ENCODE measurements around the gene SEZ6.

The SEZ6 gene

DNA sequence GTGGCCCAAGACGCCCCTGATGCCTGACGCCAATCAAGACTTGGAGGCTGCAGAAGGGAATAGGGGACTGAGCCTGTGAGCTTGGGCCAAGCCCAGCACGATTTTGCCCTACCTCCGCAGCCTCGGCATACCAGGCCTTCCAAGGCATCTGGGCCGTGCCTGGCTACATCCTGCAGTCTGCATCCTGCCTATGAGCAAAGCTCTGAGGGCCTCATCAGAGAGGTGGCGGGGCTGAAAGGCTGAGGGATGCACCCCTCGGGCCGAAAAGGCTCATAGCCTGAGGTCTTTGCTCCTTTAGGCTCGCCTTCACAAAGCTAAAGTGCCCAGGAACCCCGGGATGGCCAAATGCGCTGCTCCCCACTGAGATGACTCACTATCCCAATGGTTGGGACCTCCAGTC, 2.5 kb downstream of the SEZ6 start:
- in situ Hi-C loops (cut with MboI; ENCODE audit: low sequenced_read_pairs): no loop called here

DNA sequence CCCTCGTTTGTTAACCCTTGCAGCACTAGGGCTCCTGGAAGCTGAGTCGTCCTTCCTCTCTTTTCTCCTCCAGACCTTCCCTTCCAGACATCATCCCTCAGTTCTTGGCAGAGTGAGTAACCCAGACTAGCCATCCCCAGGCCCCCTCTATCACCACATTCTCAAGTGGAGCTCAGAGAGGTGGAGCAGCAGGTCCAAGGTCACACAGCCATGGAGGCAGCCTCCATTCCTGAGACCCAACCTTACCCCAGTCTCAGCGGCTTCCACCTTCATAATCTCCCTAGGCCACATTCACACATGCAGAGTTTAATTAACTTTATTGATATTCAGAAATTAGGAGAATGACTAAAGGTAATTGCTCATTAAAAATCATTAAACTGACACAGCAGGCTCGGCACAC, 3.0 kb downstream of the SEZ6 start:
- in situ Hi-C loops (cut with MboI; ENCODE audit: low sequenced_read_pairs): no loop called here

DNA sequence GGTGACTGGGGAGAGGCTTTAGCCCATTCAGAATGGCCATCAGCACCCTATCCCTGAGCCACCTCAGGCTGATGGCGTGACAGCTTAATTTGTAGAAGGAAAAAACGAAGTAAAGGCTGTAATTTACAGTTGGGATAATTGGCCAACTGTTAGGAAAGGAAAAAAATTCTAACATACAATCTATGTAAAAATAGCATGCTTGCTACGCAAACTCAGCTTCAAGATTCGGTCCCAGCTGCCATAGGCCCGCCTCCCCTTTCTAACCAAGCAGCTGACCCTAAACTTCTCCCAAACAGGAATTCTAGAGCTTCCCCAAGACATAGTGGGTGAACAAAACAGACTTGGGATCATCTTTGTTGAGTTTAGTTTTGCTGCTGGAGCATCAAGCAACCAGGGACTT, 4.9 kb downstream of the SEZ6 start:
- in situ Hi-C loops (cut with MboI; ENCODE audit: low sequenced_read_pairs): no loop called here

DNA sequence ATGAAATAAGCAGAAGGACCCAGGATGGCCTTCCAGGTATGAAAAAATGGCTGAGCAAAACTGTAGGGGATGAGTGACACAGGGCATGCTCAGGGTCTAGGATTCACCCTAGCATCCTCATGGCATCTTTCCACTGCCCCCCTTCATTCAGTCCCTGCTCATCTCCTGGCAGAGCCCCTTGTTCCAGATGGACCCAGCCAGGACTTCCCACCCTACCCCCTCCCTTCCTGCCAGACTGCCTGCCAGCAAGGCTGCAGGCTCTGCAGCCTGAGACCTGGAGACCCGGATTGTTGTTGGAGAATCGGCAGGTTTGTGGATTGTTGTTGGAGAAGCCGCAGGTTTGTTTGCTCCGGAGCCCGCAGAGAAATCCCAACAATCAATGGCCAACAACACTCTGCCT, 6.6 kb downstream of the SEZ6 start:
- in situ Hi-C loops (cut with MboI; ENCODE audit: low sequenced_read_pairs): no loop called here

DNA sequence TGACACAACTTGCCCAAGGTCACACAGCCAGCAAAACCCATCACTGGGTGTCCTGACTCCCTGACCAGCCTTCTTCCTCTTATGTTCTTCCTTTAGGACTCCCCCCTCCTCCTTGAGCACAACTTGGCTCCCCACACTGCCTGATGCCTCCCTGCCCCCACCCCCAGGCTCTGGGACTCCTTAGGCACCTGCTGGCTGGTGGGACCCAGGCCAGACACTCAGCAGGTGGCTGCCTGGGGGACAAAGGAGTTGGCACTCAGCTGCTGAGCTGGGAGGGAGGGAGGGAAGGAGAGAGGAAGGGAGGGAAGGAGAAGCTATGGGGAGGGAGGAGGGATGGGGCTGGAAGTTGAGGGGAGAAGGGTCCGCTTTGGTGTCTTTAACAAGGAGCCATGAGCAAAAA, 8.0 kb downstream of the SEZ6 start:
- in situ Hi-C loops (cut with MboI; ENCODE audit: low sequenced_read_pairs): no loop called here

DNA sequence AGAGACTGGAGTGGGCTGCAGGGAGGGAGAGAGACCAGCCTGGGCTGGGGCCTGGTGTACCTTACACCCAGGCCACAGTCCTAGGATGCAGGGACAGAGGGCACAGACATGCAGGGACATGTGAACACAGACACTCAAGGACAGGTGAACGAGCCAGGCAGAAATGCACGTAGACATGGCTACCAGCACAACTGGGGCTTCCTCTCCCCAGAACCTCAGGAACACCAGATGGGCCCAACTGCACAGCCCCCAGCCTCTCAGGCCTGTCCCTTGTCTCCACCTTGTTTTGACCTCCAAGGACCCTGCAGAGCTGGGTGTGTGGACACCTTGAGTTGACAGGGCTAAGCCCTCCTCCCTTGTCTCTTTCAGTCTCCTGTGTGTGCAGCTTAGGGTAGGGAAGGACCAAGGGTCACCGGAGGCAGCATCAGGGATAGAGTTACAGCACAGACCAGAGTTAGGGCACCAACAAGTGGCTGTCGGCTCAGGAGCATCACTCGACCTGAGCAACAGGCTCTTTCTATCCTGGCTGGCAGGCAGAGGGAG, 9.2 kb downstream of the SEZ6 start:
- in situ Hi-C loops (cut with MboI; ENCODE audit: low sequenced_read_pairs): no loop called here

DNA sequence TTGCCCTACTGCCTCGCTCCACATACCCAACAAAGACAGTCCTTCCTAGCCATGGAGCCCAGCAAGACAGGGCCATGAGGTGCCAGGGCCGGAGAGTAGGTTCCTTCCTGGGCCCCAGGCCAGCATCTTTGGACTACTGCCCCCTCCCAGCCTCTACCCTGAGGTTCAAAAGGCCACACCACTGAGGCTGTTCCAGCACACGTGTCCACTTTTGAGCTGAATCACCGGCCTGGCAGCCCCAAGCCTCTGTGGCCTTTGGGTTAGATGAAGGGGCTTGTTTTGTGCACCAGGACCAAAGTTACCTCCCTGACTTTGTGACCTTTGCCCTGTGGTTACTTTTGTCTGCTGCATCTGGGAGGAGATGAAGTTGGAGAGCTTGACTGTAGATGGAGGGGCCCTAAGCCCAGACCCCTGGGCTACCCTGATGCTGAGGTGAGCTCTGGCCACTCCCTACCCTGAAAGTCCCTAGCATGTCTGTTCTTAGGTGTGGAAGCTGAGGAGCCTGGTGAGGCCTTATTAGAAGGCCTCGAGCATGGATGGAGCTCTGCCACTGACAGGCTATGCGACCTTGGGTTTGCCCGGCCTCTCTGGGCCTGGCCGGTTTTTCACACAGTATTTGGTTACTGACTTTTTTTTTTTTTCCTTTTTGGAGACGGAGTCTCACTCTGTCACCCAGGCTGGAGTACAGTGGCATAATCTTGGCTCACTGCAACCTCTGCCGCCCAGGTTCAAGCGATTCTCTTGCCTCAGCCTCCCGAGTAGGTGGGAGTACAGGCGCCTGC, 12.0 kb downstream of the SEZ6 start:
- in situ Hi-C loops (cut with MboI; ENCODE audit: low sequenced_read_pairs): no loop called here

DNA sequence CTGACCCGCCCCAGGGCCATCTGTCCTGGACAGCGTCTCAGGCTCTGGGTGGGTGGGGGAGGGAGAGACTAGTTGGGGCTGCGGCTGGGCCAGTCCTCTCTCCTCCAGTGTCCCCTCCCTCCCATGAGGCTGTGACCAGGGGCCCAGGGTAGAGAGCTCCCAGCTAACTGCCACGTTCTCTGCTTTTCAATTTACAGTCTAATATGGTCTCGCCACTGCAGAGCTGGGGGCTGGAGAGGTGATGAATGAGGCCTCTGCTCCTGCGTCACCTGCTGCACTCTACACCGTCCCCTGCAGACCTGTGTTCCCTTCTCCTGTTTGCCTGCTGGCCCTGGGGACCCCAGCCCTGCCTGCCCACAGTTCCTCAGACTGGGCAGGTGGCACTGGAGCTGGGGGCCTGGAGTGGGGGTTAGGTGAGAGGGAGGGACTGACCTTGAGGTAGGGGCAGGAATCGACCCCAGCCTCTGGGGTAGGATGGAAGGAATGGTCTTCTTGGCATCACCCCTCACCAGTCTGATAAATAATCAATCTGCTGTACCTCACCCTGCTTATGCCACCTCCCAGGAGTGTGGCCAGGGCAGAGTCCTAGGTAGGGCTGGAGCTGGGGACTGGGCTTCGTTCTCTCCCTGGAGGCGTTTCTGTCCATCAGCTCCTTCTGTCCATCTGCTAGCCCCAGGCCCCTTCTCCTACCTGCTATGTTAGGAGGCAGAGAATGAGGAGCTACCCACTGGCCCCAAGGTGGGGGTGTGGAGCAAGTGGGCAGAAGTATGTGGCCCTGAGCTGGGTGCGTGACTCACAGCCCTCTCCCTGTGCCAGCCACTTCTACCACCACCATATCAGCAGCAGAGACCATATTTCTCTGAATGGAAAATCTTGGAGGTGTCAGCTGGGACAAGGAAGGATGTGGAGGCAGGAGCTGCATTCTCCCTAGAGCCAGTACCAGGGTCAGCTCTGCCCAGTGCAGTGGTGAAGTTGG, 12.9 kb downstream of the SEZ6 start:
- in situ Hi-C loops (cut with MboI; ENCODE audit: low sequenced_read_pairs): no loop called here

DNA sequence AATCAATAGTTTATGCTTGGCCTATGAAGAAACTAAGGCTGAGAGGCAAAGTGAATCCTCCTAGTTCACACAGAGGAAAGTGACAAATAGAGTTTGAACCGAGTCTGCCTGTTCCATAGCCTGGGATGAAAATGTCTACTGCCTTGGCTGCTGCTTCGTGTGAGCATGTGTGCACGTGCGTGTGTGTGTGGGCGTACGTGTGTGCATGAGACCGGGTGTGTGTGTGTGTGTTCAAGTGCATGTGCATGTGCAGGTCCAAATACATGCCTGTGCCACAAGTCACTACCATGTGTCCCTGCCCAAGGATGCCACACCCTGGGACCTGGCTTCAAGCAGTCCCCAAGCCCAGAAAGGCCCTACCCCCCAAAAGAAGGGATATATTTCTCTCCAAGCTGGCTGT, 13.6 kb downstream of the SEZ6 start:
- in situ Hi-C loops (cut with MboI; ENCODE audit: low sequenced_read_pairs): no loop called here

DNA sequence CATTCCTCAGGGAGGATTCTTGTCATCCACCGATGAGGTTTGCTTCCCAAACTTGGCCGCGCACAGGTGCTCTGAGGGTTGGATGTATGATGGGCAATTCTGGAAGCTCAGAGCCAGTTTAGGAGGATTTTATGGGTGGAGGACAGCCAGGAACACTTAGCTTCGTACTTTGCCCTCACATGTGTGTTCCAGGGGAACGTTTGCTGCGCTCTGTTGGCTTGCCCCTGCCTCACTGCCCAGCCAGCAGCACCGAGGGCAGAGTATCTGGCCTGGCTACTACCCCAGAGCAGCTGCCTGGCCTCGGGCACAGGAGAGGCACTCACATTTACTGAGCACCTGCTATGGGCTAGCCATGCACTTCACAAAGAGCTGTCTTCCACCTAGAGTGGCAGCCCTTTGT, 14.1 kb downstream of the SEZ6 start:
- in situ Hi-C loops (cut with MboI; ENCODE audit: low sequenced_read_pairs): no loop called here

DNA sequence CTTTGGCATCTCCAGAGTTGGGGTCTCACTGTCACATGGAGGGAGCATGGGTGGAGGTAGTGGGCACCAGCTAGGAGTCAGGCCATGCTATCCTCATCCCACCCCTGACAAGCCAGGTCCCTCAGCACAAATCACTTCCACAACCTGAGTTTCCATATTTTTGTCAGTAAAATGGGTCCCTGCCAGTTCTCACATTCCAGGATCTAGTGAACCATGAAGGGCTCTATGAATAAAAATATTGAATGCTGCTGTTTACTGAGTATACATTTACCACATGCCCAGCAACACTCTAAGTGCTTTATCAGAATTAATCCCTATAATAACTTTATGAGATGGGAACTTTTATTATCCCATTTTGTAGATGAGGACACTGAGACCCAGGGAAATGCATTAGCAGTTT, 16.8 kb downstream of the SEZ6 start:
- in situ Hi-C loops (cut with MboI; ENCODE audit: low sequenced_read_pairs): no loop called here

DNA sequence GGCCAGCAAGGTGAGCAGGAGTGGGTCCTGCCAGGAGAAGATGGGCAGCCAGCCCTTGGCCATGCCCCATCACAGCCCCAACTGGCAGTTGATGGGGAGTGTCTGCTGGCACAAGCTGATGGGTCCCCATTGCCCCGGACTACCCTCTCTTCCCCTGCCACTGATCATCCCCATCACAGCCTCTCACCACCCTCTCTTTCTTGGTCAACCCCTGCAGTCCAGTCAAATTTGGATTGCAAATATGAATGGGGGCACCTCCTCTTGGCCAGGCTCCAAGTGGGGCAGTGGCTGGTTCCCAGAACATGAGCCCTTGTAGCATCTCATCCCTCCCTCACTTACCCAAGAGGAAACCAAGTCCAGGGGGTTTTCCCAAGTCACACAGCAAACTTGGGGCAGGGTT, 17.4 kb downstream of the SEZ6 start:
- in situ Hi-C loops (cut with MboI; ENCODE audit: low sequenced_read_pairs): no loop called here

DNA sequence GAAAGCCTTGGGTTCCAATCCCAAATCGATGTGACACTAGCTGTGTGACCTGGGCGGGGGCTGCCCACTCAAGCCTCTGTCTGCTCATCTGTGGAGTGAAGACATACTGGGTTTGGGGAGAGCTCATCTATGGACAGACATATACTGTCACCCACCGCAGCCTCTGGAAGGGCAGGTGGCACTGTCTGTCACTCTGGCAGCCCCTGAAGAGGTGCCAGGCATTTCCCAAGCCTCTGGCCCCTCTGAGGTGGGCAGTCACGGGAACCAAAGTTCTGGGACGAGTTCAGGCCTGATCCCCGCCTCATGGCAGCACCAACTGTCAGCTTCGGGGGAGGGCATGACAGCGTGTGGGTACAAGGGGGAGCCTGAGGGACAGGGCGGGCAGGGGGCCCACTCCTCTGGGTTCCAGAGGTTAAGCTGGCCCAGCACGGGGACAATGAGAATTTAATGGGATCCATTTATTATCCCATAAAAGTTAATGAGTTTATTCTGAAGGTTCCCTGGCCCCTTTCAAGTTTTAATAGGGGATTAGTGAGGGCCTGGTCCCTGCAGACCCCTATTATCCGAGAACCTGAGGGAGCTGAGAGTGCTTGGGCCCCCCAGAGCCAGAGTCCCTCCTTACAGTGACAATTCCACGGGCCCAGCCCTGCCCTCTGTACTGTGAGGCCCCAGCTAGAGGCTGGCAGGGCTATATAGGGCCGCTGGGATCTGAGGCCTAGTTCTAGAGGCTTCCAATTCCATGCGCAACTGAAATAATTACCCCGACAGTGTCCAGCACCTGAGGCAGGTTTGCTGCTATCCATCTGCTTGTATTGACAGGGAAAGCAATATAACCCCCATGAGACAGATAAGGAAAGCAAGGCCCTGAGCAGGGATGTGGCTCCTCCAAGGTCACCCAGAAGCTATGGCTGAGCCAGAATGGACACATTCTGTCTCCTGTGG, 18.8 kb downstream of the SEZ6 start:
- in situ Hi-C loops (cut with MboI; ENCODE audit: low sequenced_read_pairs): no loop called here

DNA sequence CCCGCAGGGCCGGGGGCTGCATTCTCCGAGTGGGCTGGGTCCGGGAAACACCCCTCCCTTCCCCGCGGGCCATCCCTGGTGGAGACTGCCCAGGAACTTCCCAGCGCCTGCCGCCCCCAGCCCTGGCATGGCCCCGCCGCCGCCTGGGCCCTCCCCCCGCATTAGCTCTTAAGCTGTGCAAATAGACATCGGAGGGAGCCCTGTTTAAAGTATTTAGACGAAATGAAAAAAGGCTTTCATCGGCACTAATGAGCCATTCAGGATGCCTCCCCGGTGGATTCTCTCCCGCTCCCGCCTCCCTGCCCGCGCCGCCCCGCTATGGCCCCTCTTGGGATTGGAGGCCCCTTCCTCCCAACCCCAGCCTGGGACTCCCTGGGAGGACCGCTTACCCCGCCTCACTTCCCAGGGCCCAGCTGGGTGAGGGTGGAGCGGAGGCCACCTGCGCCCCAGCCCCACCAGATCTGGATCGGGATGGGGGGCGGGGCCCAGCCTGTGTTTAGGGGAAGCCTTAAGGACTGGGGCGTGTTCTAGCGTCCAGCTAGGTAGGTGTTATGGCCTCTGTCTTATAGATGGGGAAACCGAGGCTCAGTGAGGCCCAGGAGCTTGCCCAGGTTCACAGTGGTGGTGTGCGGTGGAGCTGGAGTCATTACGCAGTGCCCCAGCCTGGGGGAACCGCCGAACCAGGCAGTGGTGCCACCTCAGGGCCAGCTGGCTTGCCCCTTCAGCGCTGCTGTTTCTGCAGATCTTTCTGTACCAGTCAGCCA, 19.7 kb downstream of the SEZ6 start:
- in situ Hi-C loops (cut with MboI; ENCODE audit: low sequenced_read_pairs): no loop called here

DNA sequence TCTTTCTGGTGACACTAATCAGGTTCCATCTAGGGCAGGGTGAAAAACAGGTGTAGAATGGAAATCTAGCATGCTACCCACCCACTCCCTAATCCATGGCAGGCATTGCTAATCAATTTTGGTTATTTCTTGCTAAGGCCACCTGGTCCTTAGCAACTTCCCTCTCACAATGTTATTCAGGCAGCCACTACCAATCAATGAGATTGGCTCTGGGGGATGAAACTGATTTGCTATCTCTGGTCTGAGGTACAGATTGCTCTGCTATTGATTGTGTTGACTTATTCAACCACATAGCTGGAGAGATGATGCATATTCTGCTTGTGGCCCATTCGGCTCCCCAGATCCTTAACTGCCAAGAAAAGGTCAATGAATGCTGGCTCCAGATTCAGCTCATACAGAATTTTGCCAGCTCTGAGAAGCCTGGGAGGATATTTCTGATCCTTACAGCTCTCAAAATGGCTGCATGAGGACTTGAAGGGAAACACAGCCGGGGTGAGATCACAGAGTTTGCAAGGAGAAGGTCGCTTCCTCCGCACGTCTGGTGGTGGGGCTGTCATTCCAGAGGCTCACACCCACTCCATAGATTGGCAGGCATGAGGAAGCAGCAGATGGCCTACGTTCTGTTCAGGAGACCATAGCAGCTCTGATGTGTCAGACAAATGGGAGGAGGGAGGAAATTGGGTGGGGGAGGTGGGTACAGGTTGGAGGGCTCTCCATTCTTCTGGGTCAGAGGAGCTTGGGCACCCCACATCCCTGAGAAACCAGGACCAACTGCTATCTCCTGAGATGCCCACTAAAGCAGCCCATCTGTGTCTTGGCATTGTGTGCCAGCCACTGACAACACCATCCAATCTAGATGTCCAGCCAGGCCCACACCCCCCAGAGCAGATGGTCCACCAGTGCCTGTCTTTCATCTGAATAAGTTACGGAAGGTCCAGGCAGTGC, 22.3 kb downstream of the SEZ6 start:
- in situ Hi-C loops (cut with MboI; ENCODE audit: low sequenced_read_pairs): no loop called here

DNA sequence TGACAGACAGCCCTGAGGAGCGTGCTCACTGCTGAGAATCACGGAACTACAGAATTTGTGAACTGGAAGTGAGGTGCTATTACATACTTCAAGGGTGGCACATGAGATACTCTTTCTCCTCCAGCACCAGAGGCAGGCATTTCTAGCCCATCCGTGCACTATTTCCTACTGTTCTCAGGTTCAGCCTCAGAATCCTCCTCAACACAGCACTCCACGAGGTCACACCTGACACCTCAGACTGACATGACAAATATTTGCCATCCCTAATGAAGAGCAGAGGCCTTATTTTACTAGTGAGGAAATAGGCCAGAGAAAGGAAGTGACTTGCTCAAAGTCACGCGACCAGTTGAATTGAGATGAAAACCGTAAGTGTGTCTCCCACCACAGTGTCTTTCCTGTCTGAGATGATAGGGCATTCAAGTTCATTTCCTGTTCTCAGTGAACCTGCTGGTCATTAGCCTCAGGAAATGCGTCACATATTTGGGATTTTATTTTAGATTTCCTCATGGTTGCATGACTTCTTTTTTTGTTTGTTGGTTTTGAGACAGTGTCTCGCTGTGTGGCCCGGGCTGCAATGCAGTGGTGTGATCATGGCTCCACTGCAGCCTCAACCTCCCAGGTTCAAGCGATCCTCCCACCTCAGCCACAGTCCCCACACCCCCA, 23.6 kb downstream of the SEZ6 start:
- in situ Hi-C loops (cut with MboI; ENCODE audit: low sequenced_read_pairs): no loop called here

DNA sequence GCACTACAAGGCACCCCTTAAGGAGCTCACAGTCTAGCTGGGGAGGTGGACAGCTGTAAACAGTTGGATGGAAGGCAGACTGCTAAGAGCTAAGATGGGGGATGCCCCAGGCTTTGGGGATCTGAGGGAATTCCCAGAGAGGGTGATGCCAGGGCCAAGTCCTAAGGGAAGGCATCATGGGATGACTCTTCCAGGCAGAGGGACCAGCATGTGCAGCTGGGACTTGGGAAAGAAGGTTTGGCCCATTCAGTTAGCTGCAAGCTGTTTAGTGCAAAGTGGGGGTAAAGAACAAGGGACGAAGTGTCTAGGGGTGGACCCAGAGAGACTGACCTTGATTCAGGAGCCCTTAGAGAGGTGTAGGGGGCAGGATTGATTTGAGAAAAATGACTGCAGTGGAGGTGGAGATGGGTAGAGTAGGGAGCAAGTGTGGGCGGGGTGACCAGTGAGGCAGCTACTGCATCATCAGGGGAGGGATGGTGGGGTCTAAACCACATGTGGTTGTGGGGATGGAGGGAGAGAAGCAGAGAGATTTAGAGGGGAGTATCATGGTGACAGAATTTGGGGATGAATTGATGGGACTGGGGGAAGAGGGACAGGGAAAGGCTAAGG, 27.4 kb downstream of the SEZ6 start:
- in situ Hi-C loops (cut with MboI; ENCODE audit: low sequenced_read_pairs): no loop called here
